ENCODE measurements around the gene CRKL.

CRKL gene

GRCh38 chr22:20963201-20964052, 46.2 kb downstream of the CRKL start:
- Mint-ChIP-seq H3K9me3 (no peaks in the 10 kb centered on the region), H3K36me3 (ENCODE audit: low read depth) (no peaks in the 10 kb centered on the region), H3K27me3 (ENCODE audit: low read depth) (peaks cover 60% of the 10 kb centered on the region), H3K4me1 (no peaks in the 10 kb centered on the region), H3K27ac (no peak overlapping the region), H3K4me3 (peak overlapping the region; percentile 53 to 82 (median 59))
- no peak for TF ChIP-seq CTCF (IDR thresholded peaks at IDR 0.05; ENCODE audit: unreplicated experiment in 3 of 3)

GRCh38 chr22:20964090-20964798, 47.0 kb downstream of the CRKL start:
- Mint-ChIP-seq H3K27ac (no peak overlapping the region), H3K4me1 (no peaks in the 10 kb centered on the region), H3K27me3 (ENCODE audit: low read depth) (peaks cover 56% of the 10 kb centered on the region), H3K4me3 (peak overlapping the region; percentile 74 to 82 (median 82)), H3K9me3 (no peaks in the 10 kb centered on the region), H3K36me3 (ENCODE audit: low read depth) (no peaks in the 10 kb centered on the region)
- TF ChIP-seq CTCF (IDR thresholded peaks at IDR 0.05; ENCODE audit: unreplicated experiment in 3 of 3), result no peak

GRCh38 chr22:20964799-20965103, 47.5 kb downstream of the CRKL start:
- no peak for TF ChIP-seq CTCF (IDR thresholded peaks at IDR 0.05; ENCODE audit: unreplicated experiment in 3 of 3)
- Mint-ChIP-seq H3K9me3 (no peaks in the 10 kb centered on the region), H3K27ac (no peak overlapping the region), H3K4me3 (peak overlapping the region; percentile 74 to 82 (median 82)), H3K36me3 (ENCODE audit: low read depth) (no peaks in the 10 kb centered on the region), H3K27me3 (ENCODE audit: low read depth) (peaks cover 57% of the 10 kb centered on the region), H3K4me1 (no peaks in the 10 kb centered on the region)

- Mint-ChIP-seq H3K36me3 (ENCODE audit: low read depth) (no peaks in the 10 kb centered on the region), H3K4me1 (no peaks in the 10 kb centered on the region), H3K27me3 (ENCODE audit: low read depth) (peaks cover 53% of the 10 kb centered on the region), H3K9me3 (no peaks in the 10 kb centered on the region), H3K27ac (no peak overlapping the region), H3K4me3 (peak overlapping the region; percentile 29 to 66 (median 57))
- TF ChIP-seq CTCF (IDR thresholded peaks at IDR 0.05; ENCODE audit: unreplicated experiment in 3 of 3), result no peak
Measured at GRCh38 chr22:20965104-20965887, 48.1 kb downstream of the CRKL start.

GRCh38 chr22:20965888-20966855, 49.0 kb downstream of the CRKL start:
- Mint-ChIP-seq H3K27me3 (ENCODE audit: low read depth) (peaks cover 47% of the 10 kb centered on the region), H3K4me3 (peak overlapping the region; percentile 29 to 57 (median 38)), H3K9me3 (no peaks in the 10 kb centered on the region), H3K4me1 (no peaks in the 10 kb centered on the region), H3K27ac (no peak overlapping the region), H3K36me3 (ENCODE audit: low read depth) (no peaks in the 10 kb centered on the region)
- TF ChIP-seq CTCF (IDR thresholded peaks at IDR 0.05; ENCODE audit: unreplicated experiment in 3 of 3), result no peak

Data from nephron (organoid).